ENCODE results near the gene ADAMTS3.
"Not testable (repeated sequence)": the region's sequence is repeated elsewhere in the genome, so short reads cannot be mapped to it uniquely, and the experiment has no call there.

DNA sequence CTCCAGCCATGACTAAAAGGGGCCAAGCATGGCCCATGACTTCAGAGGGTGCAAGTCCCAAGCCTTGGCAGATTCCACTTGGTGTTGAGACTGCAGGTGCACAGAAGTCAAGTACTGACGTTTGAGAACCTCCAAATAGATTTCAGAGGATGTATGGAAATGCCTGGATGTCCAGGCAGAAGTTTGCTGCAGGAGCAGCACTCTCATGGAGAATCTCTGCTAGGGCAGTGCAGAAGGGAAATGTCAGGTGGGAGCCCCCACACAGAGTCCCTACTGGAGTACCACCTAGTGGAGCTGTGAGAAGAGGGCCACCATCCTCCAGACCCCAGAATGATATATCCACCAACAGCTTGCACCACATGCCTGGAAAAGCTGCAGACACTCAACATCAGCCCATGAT is 28.3 kb downstream of the ADAMTS3 start:
- TF ChIP-seq, protein P1, sequence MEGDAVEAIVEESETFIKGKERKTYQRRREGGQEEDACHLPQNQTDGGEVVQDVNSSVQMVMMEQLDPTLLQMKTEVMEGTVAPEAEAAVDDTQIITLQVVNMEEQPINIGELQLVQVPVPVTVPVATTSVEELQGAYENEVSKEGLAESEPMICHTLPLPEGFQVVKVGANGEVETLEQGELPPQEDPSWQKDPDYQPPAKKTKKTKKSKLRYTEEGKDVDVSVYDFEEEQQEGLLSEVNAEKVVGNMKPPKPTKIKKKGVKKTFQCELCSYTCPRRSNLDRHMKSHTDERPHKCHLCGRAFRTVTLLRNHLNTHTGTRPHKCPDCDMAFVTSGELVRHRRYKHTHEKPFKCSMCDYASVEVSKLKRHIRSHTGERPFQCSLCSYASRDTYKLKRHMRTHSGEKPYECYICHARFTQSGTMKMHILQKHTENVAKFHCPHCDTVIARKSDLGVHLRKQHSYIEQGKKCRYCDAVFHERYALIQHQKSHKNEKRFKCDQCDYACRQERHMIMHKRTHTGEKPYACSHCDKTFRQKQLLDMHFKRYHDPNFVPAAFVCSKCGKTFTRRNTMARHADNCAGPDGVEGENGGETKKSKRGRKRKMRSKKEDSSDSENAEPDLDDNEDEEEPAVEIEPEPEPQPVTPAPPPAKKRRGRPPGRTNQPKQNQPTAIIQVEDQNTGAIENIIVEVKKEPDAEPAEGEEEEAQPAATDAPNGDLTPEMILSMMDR (IDR thresholded peaks at IDR 0.05) = not testable (repeated sequence)
- not testable (repeated sequence) for TF ChIP-seq POLR2A (IDR thresholded peaks at IDR 0.05)
